Lung microvascular endothelial cell (primary cell): ENCODE results near the gene HUS1B. TPM values are rescaled to one million over a fixed set of nuclear protein-coding genes. Genes with fewer than 3 reads are reported as not detected.

Experiments
- DNase-seq, 2 donors: peaks; one replicate each; pipeline versions ENCODE4 v3.0.0 to v3.0.0-alpha.2; 2010; ENCODE audit warnings: low read depth in 2 of 2
- total RNA-seq: library from RNA; depleted of rRNA; stranded (reverse); fragments of >200 nt; gene quantifications from 2 replicates; pipeline ENCODE4 v1.2.1, GENCODE V29; 2014

Gene HUS1B
- total RNA-seq, 1 donor from 2014 or later = 0.79 TPM

DNA sequence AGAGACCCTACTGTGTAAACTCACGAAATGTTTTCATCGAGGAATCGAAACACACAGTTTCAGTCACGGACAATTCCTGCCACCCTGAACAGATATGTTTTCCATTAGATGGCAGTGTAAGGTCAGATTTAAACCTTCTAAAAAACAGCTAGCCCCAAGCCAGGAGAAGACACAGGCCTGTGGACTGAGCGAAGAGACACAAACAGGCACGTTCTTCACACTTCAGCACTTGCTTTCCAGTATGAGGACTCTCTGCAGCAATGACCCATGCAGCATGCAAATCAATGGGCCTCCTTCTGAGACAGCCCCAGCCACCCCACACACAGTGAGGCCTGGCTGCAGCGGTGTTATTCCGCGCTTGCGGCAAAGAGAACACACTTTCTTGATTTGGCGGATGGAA, 31.9 kb downstream of the HUS1B start:
- peak; percentile 20 to 39 for DNase-seq

DNA sequence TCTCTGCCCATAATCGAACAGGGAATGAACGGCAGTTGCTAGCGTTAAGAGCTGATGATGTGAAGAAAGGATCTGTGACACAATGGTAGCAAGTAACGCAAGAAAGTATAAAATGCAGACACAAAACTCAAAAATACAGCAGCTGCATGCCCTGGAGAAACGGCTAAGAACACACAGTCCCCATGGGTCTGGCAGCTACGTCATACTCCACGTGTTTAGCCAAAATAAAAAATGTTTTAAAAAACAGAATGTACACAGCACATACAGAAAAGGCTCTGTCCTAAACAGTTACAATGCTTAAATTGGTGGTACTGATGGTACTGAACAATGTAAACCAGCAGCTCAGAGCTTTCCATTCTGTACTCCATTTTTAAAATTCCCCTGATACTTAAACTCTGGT, 34.4 kb downstream of the HUS1B start:
- no peak for DNase-seq

DNA sequence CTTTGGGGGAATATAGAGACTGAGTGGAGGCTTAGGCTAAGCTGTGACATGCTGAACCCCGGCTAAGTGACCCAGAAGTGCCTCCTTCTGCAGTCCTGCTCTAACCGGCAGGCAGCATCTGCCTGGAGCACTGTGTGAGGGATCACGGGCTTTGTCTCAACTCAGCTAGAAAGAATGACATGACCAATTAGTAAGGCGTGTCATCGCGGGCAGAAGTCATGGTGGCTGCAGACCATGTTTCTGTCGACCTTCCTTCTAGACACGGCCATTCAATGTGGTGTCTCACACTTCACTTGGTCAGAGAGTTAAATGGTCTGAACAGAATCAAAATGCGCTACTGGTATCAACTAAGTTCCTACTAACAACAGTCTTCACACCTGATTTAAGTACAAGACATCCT, 35.0 kb downstream of the HUS1B start:
- no peak for DNase-seq

DNA sequence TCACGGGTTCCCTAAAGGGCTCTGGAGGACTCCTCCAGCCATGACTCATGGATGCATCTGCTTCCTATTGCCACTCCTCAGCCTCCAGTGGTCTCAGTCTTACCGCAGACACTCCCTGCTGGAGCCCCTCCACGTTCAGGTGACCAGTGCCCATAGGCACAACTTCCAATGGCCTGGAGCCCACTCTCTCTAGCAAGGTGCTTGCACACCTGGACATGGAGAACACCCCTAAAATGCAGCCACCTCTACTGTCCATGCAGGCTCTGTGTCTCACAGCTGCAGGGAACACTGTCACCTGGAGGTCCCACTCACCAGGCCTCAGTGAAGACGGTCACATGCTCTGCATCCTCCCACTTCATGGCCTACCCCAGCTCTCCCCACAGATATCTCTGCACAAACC, 36.0 kb downstream of the HUS1B start:
- no peak for DNase-seq

DNA sequence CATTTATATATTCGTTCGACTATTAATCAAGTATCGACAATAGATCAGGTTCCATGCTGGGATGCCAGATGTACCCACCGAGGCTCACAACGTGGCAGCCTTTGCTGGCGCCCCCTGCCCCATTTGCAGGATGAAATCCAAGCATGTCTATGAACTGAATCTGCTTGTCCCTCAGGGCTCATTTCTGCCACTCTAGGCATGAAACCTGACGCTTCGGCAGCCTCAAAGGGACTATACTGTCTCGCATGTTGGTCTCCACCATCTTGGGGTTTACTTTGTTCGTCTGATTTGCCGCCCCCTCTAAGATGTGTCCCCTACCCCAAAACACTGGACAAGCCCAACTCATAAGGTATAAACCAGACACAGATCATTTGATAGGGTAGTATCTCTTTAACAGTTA, 36.7 kb downstream of the HUS1B start:
- no peak for DNase-seq

DNA sequence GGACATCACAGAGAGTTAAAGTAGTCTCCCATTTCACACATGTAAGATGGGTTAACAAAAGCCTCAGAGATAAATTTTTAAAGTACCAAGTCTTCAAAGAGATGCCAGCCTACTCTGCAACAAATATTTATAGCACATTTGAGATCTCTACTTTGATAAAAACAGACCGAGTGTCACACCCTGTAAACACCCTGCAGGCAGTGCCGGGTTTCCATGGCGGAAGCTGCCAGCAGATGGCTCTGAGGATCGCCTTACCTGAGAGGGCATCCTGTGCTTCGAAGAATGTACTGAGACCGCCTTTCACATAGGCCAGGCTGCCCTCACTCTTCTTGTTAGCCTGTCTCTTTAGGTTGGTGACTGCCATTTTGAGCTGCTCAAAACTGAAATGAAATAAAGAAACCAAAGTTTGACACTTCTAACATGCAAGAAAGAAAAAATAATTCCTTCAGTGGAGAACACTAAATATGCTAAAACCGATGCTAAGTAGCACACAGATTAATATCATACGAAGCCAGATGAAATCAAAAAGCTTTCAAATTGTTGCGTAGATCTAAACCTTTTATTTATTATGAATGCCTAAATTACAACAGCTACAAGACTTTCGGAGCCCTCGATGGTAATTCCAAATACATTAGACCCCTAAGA, 39.3 kb downstream of the HUS1B start:
- peak in 1 of 2 donors; percentile 7 for DNase-seq

DNA sequence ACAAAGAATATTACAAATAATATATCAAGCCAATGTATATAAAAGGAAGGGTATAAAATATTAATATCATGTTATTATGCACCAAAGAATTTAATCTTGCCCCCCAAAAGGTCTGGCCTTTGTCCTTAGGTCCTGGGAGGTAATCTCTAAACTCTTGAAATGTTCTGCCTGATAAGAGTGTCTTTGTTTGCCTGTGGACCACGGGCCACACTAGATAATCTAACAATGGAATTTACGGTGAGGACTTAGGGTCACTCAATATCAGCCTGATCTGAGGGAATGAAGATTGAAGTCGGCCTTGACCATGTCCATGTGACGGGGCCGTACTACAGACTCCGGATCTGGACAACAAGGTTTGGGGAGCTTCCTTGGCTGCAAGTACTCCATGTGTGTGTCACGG, 42.9 kb downstream of the HUS1B start:
- no peak for DNase-seq

DNA sequence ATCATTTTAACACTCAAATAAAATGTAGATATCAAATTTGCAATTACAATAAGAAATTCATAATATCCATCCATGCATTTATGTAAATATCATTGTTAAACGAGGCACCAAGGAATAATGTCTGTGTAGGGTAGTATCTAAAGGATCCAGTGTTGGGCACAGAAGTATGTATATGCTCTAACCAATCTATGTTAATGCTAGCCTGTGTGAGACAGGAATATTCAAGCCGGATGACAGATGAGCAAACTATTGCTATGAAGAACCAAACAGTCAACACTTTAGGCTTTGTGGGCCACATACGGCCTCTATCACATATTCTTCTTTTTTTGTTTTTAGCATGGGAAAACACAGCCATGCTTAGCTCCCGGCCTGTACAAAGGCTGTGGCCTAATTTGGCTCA, 45.0 kb downstream of the HUS1B start:
- DNase-seq = no peak

DNA sequence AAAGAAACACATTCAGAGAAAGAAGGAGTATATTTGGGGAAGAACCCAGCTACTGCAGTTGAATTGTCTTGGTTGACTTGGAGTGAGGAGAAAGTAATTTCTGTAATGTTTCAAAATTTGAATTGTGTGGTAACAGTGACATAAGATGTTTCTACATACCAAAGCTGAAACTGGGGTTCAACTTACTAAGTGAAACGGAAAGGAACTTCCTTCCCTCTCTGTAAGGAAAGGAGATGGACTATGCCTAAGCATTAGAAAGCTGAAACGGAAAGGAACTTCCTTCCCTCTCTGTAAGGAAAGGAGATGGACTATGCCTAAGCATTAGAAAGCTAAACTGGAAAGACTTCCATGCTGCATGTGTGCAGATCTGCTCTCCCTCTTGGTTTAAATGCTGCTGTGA, 46.0 kb downstream of the HUS1B start:
- DNase-seq = peak in 1 of 2 donors; percentile 49

DNA sequence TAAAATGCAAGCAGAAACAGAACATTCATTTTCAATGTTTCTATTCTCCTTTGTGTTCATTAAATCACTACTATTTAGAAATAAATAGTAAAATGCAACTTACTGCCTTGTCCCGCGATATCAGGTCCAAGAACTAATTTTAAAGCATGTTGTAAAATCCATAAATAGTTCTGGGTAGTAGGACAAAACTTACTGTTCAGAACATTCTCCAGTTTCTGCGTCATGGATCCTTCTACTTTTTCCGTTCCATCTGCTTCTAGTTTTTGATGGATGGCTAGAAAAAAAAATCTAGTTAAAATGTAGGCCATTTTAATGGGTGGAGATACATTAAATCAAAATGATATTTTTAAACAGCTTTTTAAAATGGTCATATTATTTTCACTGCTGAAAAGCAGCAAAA, 47.0 kb downstream of the HUS1B start:
- no peak for DNase-seq

DNA sequence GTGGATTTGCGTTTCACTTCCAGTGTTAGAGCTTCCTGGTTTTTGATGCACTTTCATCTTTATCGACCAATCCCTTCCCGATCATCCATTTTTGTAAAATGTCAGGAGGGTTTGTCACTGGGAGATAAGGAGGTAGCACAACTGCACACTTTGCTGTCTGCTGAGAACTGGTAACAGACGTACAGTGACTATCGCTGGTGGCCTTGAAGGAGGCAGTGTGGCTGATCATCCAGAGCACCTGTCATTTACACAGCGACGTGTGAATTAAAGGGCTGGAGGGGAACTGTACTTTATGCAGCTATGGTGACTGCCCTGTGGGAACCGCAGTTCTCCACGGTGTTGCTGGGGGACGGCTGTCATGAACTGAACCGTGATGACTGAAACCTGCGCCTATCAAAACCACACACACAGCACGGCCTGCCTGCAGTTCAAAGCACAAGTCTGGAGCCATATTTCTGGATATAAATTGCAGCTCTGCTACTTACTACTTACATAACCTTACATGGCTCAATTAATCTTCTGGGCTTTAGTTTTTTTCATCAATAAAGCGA, 50.0 kb downstream of the HUS1B start:
- no peak for DNase-seq

Other genes starting within 250 kb of the HUS1B start
- 32.7 and 39.7 TPM in 2 replicates for gene EXOC2, start 36.0 kb upstream of the HUS1B start, total RNA-seq